Stimulated activated CD8-positive, alpha-beta memory T cell treated with anti-CD3 and anti-CD28 coated beads, Interleukin-7, amount 100 ng/mL, for 48 hours (primary cell): ENCODE results near the gene TTLL11.

Source experiments
- DNase-seq, 2 donors: peaks; one replicate each; pipeline ENCODE4 v3.0.0-alpha.2; 2020; ENCODE audit warnings: low read depth in 1 of 2; ENCODE audit errors: extremely low read depth in 1 of 2

The TTLL11 gene

DNA sequence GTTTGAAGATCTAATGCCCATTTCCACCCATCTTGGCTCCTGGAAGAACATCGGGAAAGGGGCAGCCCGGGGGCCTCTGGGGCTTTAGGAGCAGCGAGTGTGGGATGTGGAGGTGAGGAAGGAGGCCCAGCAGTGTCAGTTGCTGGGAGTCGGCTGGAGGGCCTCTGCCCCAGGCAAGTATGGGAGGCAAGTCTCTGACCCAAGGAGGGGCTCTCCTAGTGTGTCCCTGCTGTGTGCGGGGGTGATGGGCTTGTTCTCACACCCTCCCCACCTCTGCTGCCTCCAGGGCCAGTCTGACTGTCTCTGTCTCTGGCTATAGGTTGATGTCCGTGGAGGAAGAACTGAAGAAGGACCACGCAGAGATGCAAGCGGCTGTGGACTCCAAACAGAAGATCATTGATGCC is 312.0 kb downstream of the TTLL11 start:
- no peak for DNase-seq

DNA sequence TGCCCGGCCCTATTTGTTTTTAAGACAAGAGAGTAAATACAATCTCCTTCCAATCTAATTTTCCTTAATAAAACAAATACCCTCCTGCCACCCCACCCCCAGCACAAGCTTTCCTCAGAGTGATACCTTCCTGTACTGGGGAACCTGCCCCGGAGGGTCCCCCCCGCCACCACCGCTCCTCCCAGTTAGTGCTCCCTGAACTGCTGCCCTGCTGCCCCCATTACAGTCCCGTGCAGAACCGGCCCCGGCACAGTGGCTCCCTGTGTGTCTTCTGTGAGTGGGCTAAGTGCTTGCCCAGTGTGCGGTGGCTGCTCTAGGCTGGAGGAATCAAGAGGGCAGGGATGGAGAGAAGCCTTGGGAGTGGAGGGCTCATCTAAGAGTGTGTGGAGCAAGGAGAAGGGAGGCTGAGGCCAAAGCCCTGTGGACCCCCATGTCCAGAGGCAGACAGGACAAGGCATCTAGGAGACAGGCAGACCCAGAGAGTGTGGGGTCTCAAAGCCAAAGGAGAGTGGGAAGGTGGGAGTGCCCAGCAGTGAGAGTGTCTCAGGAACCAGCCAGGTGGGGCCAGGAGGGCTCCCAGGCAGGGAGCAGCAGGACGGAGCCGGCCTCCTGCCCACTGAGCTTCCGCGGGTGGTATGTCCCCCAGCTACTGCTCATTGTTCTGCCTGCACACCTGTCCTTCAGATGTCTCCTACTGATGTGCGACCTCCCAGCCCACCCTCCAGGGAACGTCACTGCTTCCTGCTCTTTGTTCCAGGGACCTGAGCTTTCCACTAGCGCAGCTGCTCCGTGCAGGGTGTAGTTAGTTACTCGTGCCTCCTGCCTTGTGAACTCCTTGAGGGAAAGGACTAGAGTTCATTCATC is 312.7 kb downstream of the TTLL11 start:
- no peak for DNase-seq

DNA sequence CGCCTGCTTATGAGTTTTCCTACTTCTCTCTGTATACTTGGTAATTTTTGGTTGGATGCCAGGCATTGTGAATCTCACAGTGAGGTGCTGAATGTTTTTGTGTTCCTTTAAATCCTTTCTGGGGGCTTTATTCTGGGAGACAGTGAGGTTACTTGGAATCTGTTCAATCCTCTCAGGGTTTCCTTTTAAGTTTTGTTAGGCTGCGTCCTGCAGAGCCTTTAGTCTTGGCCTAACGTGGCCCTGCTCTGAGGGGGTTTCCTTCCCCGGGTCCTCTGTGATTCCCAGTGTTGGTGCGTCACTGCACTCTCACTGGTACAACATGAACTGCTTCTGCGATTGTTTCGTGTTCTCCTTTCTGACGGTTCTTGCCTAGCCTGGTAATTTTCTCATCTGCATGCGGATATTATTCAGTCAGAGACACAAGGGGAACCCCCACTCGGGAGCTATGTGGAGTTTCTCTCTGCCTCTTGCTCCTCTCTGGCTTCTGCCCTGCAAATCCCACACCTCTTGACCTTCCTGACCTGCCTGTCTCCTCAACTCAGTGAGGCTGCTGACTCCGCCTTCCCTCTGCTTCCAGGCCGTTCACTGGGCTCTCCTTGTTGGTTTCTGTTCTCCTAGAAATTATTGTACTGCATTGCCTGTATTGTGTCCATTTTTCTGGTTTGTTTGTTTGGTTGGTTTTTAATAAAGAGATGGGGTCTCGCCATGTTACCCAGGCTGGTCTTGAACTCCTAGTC is 313.6 kb downstream of the TTLL11 start:
- DNase-seq: no peak

DNA sequence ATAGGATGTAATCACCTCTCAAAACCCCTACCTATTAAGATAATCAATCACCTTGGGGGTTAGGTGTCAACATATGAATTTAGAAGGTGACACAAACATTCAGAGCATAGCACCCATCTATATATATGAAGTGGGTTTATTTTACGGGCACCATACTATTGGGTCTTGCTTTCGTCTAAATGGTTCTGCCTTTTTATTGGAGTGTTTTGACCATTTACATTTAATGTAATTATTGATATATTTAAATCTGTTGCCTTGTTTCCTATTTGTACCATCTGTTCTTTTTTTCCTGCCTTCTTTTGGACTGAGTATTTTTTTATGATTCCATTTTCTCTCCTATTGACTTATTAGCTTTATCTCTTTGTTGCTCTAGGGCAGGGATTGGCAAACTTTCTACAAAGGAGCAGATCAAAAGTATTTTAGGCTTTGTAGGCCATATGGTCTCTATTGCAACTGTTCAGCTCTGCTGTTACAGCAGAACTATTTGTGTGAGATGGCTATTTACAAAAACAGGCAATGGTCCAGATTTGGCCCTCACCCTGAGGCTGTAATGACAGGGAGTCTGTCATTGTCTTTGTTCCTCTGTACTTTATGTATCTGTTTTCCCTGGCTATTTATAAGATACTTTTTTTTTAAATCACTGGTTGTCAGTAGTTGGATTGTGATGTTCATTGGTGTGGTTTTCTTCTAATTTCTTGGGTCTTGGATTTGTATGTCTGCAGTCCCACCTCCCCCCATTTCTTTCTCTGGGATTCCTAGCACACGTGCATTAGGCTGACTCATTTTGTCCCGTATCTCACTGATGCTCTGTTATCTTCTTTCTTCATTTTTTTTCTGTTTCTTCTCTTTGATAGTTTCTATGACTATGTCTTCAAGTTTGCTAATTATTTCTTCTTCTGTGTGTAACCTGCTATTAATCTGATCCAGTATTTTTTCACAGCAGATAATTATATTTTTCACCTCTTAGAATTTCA is 314.6 kb downstream of the TTLL11 start:
- DNase-seq: no peak

DNA sequence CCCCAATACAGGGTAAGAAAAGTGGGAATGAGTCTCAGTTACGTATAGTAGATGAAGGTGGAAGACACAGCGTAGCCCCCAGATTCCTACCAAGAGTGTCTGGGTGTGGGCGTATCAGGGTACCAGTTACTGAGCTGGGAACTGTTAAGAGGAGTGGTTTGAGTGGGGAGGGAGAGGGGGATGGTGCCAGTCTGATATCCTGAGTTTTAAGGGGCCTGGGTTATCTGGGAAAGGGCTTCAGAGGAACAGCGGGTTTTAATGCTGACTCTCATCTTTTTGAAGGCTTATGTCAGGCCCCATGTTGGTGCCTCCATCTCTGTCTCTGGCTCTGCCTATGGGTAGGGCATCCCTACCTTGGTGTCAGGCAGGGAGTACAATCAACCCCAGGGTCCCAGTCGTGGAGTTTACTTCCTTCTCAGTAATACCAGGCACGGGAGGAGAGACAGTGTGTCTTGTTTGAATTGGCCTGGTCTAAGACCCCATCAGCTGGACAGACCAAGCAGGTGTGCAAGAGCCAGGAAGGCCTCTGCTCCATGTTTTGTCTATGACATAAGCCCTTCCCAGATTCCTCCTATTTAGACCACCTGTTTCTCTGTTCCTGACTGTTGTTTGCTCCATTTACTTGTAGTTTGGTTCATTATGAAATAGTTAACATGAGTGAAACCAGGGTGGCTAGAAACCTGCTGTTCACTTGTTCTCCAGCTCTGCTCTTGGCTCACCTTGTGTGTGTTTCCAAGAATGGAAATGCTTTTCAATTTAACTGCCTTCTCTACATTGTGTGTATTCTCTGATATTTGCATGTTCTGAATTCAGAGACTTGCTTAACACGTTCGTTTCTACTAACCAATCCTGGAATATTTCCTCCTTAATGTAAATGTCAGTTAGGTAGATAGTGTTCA is 316.1 kb downstream of the TTLL11 start:
- no peak for DNase-seq

DNA sequence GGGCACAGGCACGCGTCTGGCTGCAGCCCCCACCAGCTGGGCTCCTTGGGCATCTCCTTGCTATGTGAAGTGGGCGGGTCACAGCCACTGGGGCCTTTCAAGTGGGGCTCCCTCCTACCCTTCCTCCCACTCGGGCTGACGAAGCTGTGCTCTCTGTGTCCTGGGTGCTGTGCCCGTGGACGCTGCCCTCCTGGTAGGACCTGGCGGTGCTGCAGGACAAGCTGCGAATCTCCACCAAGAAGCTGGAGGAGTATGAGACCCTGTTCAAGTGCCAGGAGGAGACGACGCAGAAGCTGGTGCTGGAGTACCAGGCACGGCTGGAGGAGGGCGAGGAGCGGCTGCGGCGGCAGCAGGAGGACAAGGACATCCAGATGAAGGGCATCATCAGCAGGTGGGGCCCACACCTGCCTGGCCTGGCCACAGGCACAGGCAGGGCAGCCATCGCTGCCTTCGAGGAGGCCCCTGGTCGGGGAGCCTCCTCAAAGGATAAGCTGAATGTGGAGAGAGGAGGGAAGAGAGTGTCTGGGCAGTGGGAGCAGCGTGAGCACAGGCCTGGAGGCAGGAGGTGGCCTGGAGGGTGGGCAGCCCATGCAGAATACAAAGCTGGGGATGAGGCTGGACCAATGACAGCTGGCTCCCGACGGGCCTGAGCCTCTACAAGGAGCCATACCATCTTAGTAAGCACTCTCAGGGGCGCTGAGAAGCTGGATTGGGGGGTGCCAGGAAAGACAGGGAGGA is 316.9 kb downstream of the TTLL11 start:
- DNase-seq: no peak

DNA sequence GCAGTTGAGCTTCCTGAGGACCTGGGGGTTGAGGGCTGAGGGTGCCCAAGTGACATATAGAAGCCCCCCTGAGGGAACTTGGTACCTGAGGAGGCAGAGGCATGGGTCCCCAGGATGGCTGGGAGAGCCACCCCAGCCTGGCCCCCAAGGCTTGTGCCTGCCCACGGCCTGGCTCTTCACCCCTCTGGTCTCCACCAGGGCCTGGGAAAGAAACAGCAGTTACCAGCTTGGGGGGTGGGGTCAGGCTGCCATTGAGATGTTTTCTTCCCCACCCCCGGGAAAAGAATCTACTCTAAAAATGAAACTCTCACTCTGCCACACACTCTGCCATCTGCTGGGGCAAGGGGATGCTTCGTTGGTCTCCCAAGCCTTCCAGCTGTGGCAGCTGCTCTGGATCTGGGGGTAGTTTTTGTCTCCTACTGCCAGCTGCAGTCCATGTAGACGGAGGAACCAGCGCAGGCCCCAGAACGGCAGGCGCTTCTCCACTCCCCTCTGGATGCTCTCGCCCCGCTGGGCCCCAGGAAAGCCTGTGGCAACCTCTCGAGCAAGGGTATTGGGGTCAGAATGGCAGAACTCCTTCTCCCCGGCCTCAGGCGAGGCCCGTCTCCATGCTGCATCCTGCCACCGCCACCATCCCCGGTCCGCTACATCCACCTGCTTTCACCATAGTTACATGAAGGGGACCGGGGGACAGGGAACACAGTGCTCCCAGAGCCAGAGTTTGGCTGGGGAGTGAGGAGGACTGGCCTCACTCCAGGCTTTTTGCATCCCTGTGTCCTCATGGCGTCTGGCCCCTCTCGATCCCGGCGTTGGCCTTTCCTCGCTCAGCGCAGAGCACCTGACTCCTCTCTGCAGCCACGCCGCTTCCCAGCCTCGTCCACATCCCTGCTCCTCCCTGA is 318.1 kb downstream of the TTLL11 start:
- no peak for DNase-seq

DNA sequence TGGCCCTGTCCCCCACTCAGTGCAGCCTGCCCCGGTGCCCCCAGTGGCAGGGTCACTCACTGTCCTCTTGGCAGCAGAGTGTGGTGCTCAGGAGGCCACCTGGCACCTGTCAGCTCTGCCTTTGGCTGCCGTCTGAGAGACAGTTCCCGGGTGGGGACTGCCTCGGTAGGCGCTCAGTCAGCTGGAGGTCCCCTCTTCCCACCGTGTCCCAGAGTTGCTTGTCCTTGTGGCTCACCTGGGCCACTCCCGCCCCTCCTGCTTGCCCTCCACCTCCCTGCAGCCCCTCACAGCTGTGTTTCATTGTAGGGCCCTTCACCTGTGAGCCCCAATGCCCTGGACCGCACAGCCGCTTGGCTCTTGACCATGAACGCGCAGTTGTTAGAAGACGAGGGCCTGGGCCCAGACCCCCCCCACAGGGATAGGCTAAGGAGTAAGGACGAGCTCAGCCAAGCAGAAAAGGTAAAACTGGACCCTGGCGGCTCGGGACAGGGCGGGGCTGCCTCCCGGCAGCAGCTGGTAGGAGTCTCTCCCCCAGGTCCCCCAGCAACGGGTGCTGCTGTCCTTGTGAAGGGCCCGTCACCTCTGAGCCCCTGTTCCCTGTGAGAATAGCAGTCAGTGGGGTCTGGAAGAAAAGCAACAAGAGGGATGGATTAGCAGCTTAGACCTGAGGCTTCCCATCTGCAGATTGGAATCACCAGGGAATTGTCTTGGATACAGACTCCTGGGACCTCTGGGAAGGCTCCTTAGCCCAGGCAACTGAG is 319.0 kb downstream of the TTLL11 start:
- DNase-seq: no peak

DNA sequence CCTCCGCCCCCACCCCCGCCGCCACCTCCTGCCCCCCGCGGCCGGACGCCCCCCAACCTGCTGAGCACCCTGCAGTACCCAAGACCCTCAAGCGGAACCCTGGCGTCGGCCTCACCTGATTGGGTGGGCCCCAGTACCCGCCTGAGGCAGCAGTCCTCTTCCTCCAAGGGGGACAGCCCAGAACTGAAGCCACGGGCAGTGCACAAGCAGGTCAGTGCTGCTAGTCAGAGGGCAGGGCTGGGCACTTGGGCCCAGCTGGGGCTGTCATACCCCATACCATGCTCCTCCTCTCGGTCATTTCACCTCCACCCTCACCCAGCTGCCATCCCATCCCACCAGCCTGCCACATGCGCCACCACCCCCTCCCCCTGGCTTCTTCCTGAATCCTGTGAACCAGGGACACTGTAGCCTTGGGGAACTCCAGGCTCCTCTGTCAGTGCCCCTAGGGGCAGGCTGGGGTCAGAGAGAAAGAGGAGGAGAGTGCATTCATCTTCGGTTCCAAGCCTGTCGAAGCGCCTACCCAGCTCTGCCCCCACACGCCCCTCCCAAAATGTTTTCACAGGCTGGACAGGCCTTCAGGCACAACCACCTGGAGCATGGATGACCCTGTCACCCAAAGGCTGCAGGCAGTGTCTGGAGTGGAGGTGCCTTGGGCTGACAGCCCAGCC is 319.7 kb downstream of the TTLL11 start:
- DNase-seq: no peak

DNA sequence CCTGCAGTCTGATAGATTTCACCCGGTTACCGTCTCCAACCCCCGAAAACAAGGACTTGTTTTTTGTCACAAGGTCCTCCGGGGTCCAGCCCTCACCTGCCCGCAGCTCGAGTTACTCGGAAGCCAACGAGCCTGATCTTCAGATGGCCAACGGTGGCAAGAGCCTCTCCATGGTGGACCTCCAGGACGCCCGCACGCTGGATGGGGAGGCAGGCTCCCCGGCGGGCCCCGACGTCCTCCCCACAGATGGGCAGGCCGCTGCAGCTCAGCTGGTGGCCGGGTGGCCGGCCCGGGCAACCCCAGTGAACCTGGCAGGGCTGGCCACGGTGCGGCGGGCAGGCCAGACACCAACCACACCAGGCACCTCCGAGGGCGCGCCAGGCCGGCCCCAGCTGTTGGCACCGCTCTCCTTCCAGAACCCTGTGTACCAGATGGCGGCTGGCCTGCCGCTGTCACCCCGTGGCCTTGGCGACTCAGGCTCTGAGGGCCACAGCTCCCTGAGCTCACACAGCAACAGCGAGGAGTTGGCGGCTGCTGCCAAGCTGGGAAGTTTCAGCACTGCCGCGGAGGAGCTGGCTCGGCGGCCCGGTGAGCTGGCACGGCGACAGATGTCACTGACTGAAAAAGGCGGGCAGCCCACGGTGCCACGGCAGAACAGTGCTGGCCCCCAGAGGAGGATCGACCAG is 320.4 kb downstream of the TTLL11 start:
- DNase-seq: no peak
